ENCODE results near the gene STPG4.

DNA sequence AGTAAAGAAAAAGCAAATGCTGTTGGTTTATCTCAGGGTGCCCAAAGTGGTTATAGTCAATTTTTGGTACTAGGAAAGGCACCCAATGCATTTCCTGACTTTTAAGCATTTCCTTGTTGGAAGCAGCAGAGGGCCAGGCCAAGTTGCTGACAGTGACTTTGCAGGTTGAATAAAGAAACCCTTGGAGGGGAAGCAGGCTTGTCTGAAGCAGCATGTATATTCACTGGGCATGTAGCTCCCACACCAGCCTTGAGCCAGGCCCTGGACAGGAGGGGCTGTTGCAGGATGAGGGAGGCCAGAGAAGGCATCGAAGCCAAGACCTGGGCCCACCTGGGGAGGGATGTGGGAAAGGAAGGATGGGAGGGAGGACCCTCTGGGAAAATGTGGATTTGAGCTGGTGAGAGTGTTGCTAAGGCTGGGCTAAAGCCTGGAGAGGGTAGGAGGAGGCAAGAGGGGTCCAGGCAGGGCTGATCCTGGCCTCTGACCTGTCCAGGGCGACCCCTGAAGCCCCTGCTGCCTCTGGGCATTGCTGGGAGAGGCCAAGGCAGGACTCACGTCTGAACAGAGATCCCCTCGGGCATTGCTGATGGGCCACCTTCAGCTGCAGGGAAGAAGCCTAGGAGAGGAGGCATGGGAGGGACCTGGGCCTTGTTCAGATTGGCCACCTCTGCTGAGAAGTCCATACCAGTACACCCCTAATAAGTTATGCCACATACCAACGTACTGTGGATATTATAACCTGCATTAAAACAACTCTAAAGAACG, 79.6 kb downstream of the STPG4 start:
- TF ChIP-seq POLR2AphosphoS5 (IDR thresholded peaks at IDR 0.05; ENCODE audit: low read depth, low read length), result no peak
- TF ChIP-seq POLR2A (IDR thresholded peaks at IDR 0.05; ENCODE audit: low read depth, low read length), result no peak
- TF ChIP-seq TAF1 (IDR thresholded peaks at IDR 0.05; ENCODE audit: borderline replicate concordance, low read depth, low read length), result no peak
